Kidney epithelial cell (primary cell): Measurements from ENCODE around the gene MPI. TPM values are rescaled to one million over a fixed set of nuclear protein-coding genes. Genes with fewer than 3 reads are reported as not detected.
A peak's percentile ranks its signal among the peaks of the same experiment; 100 is the strongest.
"Not testable (repeated sequence)": the region's sequence is repeated elsewhere in the genome, so short reads cannot be mapped to it uniquely, and the experiment has no call there.

Experiments used
- DNase-seq: peaks from one replicate; pipeline ENCODE4 v3.0.0-alpha.2; 2010; ENCODE audit warnings: low read depth
- H3K27me3 ChIP-seq: 2 replicates; pipeline ENCODE4 v1.6.0; 2011; ENCODE audit warnings: low read length; ENCODE audit not compliant: control insufficient read depth, insufficient read depth
- H3K36me3 ChIP-seq: 2 replicates; pipeline ENCODE4 v1.5.1; 2011; ENCODE audit warnings: low read length; ENCODE audit not compliant: control insufficient read depth, insufficient read depth
- H3K4me3 ChIP-seq: 2 replicates; pipeline ENCODE4 v1.5.1; 2011; ENCODE audit warnings: low read depth, mild to moderate bottlenecking, control low read depth, low read length
- total RNA-seq: library from RNA; depleted of rRNA; stranded (reverse); fragments of >200 nt; gene quantifications from 2 replicates; pipeline ENCODE4 v1.2.3, GENCODE V29; 2015
- TF ChIP-seq, protein P1 (sequence below): IDR thresholded peaks from 2 replicates; pipeline ENCODE4 v1.5.1; 2011; ENCODE audit warnings: mild to moderate bottlenecking, moderate library complexity, low read length, control low read depth, inconsistent platforms; ENCODE audit not compliant: insufficient read depth, poor library complexity, severe bottlenecking

MPI gene
- total RNA-seq, 1 donor from 2014 or later: 45.2 TPM

DNA sequence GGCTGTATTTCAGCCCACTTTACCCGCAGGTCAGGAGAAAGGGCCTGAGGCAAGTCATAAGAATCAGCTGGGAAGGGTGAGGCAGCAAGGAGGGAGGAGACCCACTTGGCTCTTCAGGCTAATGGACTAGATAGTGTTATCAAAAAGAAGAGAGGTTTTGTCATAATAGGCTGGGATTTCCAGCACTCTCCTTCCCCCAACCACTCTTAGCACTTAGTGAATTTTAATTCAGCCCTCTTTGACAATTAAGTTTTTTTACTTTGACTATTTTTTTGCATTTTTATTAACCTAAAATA is 771 bp downstream of the MPI start:
- Histone ChIP-seq H3K36me3 (peaks cover 5% of the 10 kb centered on the region), H3K27me3 (no peaks in the 10 kb centered on the region), H3K4me3 (peak overlapping the region; percentile 98)
- TF ChIP-seq, protein P1, sequence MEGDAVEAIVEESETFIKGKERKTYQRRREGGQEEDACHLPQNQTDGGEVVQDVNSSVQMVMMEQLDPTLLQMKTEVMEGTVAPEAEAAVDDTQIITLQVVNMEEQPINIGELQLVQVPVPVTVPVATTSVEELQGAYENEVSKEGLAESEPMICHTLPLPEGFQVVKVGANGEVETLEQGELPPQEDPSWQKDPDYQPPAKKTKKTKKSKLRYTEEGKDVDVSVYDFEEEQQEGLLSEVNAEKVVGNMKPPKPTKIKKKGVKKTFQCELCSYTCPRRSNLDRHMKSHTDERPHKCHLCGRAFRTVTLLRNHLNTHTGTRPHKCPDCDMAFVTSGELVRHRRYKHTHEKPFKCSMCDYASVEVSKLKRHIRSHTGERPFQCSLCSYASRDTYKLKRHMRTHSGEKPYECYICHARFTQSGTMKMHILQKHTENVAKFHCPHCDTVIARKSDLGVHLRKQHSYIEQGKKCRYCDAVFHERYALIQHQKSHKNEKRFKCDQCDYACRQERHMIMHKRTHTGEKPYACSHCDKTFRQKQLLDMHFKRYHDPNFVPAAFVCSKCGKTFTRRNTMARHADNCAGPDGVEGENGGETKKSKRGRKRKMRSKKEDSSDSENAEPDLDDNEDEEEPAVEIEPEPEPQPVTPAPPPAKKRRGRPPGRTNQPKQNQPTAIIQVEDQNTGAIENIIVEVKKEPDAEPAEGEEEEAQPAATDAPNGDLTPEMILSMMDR: no peak
- no peak for DNase-seq

DNA sequence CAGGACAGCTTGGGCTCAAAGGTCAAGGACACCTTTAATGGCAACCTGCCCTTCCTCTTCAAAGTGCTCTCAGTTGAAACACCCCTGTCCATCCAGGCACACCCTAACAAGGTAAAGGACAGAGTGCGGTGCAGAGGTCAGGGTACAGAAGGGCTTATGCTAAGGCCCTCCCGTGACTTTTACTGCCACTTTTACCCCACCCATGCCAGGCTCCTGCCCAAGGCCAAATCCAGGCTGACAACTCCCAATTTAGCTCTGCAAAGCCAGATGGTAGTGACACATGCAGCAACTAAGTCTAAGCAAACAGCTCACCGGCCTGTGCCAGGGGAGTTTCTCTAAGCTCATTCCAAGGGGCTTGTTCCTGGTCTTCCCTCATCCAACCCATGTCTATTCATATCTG is 1.6 kb downstream of the MPI start:
- TF ChIP-seq, protein P1: no peak
- H3K36me3 ChIP-seq: peaks cover 5% of the 10 kb centered on the region
- no peak overlapping the region for H3K4me3 ChIP-seq
- no peaks in the 10 kb centered on the region for H3K27me3 ChIP-seq
- DNase-seq: no peak

DNA sequence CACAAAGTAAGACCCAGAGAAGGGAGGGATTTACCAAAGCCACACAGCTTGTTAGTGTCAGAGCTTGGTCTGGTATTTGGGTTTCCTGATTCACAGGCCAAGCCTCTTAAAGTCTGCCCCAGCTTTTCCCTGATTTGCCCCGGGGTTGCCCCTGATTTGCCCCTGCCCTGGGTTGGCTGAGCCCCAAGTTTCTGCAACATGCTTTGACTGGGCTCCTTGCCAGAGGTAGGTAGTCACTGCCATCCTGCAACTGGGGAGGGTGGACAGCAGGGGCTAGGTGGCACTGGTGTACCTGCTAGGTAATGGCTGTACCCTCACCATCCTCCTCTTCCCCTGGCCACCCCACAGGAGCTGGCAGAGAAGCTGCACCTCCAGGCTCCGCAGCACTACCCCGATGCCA is 2.5 kb downstream of the MPI start:
- Histone ChIP-seq H3K27me3 (no peaks in the 10 kb centered on the region), H3K4me3 (no peak overlapping the region), H3K36me3 (peaks cover 5% of the 10 kb centered on the region)
- TF ChIP-seq, protein P1: no peak
- DNase-seq: no peak

DNA sequence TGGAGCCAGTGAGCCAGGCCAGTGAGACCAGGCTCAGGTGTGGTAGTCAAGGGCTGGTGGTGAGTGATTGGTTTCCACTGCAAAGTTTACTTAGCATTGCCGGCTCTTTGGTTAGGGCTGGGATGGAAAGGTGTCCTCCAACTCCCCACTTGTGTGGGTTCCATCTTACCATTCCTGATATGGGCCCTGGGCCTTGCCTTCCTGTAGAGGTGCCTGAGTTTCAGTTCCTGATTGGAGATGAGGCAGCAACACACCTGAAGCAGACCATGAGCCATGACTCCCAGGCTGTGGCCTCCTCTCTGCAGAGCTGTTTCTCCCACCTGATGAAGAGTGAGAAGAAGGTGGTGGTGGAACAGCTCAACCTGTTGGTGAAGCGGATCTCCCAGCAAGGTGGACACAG is 3.1 kb downstream of the MPI start:
- Histone ChIP-seq H3K27me3 (no peaks in the 10 kb centered on the region), H3K4me3 (no peak overlapping the region), H3K36me3 (peaks cover 5% of the 10 kb centered on the region)
- no peak for DNase-seq
- TF ChIP-seq, protein P1: no peak

DNA sequence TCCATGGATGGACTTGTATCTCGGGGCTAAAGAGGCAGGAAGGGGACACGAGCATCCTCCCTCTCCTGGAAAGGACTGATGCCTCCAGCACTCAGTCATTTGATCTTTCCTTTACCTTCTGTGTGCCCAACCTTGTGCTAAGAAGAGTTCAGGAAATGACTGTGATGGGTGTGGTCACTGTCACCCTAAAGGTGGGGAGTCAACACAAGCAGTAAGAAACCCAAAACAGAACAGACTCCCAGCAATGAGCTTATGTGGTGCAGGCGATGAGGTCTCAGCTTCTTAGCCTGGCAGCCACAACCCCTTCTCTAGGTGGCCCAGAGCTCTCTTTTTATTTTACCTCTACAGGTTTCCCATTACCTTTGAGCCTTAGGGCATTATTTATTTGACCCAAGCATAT is 3.8 kb downstream of the MPI start:
- Histone ChIP-seq H3K27me3 (no peaks in the 10 kb centered on the region), H3K4me3 (no peak overlapping the region), H3K36me3 (peaks cover 5% of the 10 kb centered on the region)
- no peak for DNase-seq
- TF ChIP-seq, protein P1: no peak

DNA sequence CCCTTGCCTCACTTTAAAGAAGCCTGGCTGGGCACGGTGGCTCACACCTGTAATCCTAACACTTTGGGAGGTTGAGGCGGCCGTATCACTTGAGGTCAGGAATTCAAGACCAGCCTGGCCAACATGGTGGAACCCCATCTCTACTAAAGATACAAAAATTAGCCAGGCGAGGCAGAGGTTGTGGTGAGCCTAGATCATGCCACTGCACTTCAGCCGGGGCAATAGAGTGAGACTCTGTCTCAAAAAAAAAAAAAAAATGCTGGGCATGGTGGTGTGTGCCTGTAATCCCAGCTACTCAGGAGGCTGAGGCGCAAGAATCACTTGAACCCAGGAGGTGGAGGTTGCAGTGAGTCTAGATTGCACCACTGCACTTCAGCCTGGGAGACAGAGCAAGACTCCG is 4.5 kb downstream of the MPI start:
- H3K27me3 ChIP-seq, H3K36me3 ChIP-seq, DNase-seq, H3K4me3 ChIP-seq: not testable (repeated sequence)
